Measurements from ENCODE around the gene RAMP1.

RAMP1 gene

GRCh38 chr2:237917696-237918374 lies 58.4 kb downstream of the RAMP1 start:
- DNase-seq (ENCODE audit: low spot score) = no peak

- no peak for DNase-seq (ENCODE audit: low spot score)
Measured at GRCh38 chr2:237919593-237919992, 60.2 kb downstream of the RAMP1 start.

GRCh38 chr2:237920673-237921072 lies 61.2 kb downstream of the RAMP1 start:
- no peak for DNase-seq (ENCODE audit: low spot score)

GRCh38 chr2:237921967-237922492 lies 62.6 kb downstream of the RAMP1 start:
- no peak for DNase-seq (ENCODE audit: low spot score)

GRCh38 chr2:237922641-237923361 lies 63.4 kb downstream of the RAMP1 start:
- no peak for DNase-seq (ENCODE audit: low spot score)

GRCh38 chr2:237923481-237924163 lies 64.2 kb downstream of the RAMP1 start:
- DNase-seq (ENCODE audit: low spot score) = peak; percentile 34

GRCh38 chr2:237924164-237924534 lies 64.7 kb downstream of the RAMP1 start:
- DNase-seq (ENCODE audit: low spot score) = no peak

GRCh38 chr2:237927135-237927534 lies 67.7 kb downstream of the RAMP1 start:
- DNase-seq (ENCODE audit: low spot score) = no peak

GRCh38 chr2:237927986-237928385 lies 68.6 kb downstream of the RAMP1 start:
- no peak for DNase-seq (ENCODE audit: low spot score)

GRCh38 chr2:237929979-237930378 lies 70.6 kb downstream of the RAMP1 start:
- DNase-seq (ENCODE audit: low spot score) = no peak

- DNase-seq (ENCODE audit: low spot score) = peak; percentile 33
Measured at GRCh38 chr2:237931205-237931721, 71.8 kb downstream of the RAMP1 start.

GRCh38 chr2:237932731-237933131 lies 73.3 kb downstream of the RAMP1 start:
- DNase-seq (ENCODE audit: low spot score) = no peak

GRCh38 chr2:237934186-237934585 lies 74.8 kb downstream of the RAMP1 start:
- no peak for DNase-seq (ENCODE audit: low spot score)

- DNase-seq (ENCODE audit: low spot score) = no peak
Measured at GRCh38 chr2:237935740-237936452, 76.5 kb downstream of the RAMP1 start.

GRCh38 chr2:237939251-237939650 lies 79.8 kb downstream of the RAMP1 start:
- DNase-seq (ENCODE audit: low spot score) = no peak

GRCh38 chr2:237940828-237941227 lies 81.4 kb downstream of the RAMP1 start:
- no peak for DNase-seq (ENCODE audit: low spot score)

- no peak for DNase-seq (ENCODE audit: low spot score)
Measured at GRCh38 chr2:237941239-237941638, 81.8 kb downstream of the RAMP1 start.

GRCh38 chr2:237942513-237942899 lies 83.1 kb downstream of the RAMP1 start:
- no peak for DNase-seq (ENCODE audit: low spot score)

- DNase-seq (ENCODE audit: low spot score) = peak; percentile 64
Measured at GRCh38 chr2:237943395-237944094, 84.1 kb downstream of the RAMP1 start.

GRCh38 chr2:237944302-237944701 lies 84.9 kb downstream of the RAMP1 start:
- no peak for DNase-seq (ENCODE audit: low spot score)

- DNase-seq (ENCODE audit: low spot score) = no peak
Measured at GRCh38 chr2:237946423-237946822, 87.0 kb downstream of the RAMP1 start.

Measured in globus pallidus (tissue), 1 donor.